ENCODE data around the gene TLE3. TPM values are rescaled to one million over a fixed set of nuclear protein-coding genes. Genes with fewer than 3 reads are reported as not detected.

TLE3 gene
- total and polyA plus RNA-seq, 7 experiments from 2014 or later, result 15.2 to 183 (median 117) TPM

GRCh38 chr15:70056091-70056680 lies 41.5 kb downstream of the TLE3 start:
- POLR2A ChIA-PET, result interaction anchor here (1.4 kb wide), 1 partner anchor 12 kb away, joined by 3 read pairs; no protein-coding TSS in a partner anchor
- Histone ChIP-seq H3K27me3 (ENCODE audit: control insufficient read depth in 2 of 2, insufficient read depth in 2 of 2, low read length in 2 of 2) (no peaks in the 10 kb centered on the region), H3K9me3 (ENCODE audit: control insufficient read depth in 2 of 3, low read length in 3 of 3) (no peaks in the 10 kb centered on the region), H3K36me3 (ENCODE audit: control insufficient read depth in 2 of 3, insufficient read depth in 3 of 3, low read length in 3 of 3) (peaks cover 28 to 98% (median 51%) of the 10 kb centered on the region in 3 experiments), H3K27ac (ENCODE audit: low read depth, low read length) (no peak overlapping the region), H3K4me3 (ENCODE audit: low read length) (no peak overlapping the region), H3K4me1 (ENCODE audit: control insufficient read depth in 2 of 2, insufficient read depth in 2 of 2, low read length in 2 of 2) (no peaks in the 10 kb centered on the region)
- Mint-ChIP-seq H3K4me3 (no peak overlapping the region), H3K36me3 (peaks cover 13 to 66% (median 20%) of the 10 kb centered on the region in 5 donors), H3K4me1 (peaks cover 0 to 4% (median 0%) of the 10 kb centered on the region in 7 donors), H3K9me3 (no peaks in the 10 kb centered on the region), H3K27me3 (no peaks in the 10 kb centered on the region), H3K27ac (peak overlapping the region in 1 of 9 donors; percentile 4)
- no peak for ATAC-seq
- no peak for DNase-seq
- CTCF ChIA-PET, result no interaction called here
- intact Hi-C loops (cut with micrococcal nuclease), result no loop called here

GRCh38 chr15:70055601-70056051 lies 42.1 kb downstream of the TLE3 start:
- Mint-ChIP-seq H3K27ac (peak overlapping the region in 1 of 9 donors; percentile 62), H3K4me1 (peaks cover 0 to 4% (median 0%) of the 10 kb centered on the region in 7 donors), H3K27me3 (no peaks in the 10 kb centered on the region), H3K9me3 (no peaks in the 10 kb centered on the region), H3K4me3 (no peak overlapping the region), H3K36me3 (peaks cover 17 to 65% (median 26%) of the 10 kb centered on the region in 5 donors)
- Histone ChIP-seq H3K4me3 (ENCODE audit: low read length) (no peak overlapping the region), H3K27me3 (ENCODE audit: control insufficient read depth in 2 of 2, insufficient read depth in 2 of 2, low read length in 2 of 2) (no peaks in the 10 kb centered on the region), H3K9me3 (ENCODE audit: control insufficient read depth in 2 of 3, low read length in 3 of 3) (no peaks in the 10 kb centered on the region), H3K4me1 (ENCODE audit: control insufficient read depth in 2 of 2, insufficient read depth in 2 of 2, low read length in 2 of 2) (no peaks in the 10 kb centered on the region), H3K36me3 (ENCODE audit: control insufficient read depth in 2 of 3, insufficient read depth in 3 of 3, low read length in 3 of 3) (peaks cover 28 to 98% (median 47%) of the 10 kb centered on the region in 3 experiments), H3K27ac (ENCODE audit: low read depth, low read length) (no peak overlapping the region)
- ChIA-PET CTCF (no interaction called here), POLR2A (interaction anchor here (1.4 kb wide), 1 partner anchor 12 kb away, joined by 3 read pairs; no protein-coding TSS in a partner anchor)
- no peak for ATAC-seq
- intact Hi-C loops (cut with micrococcal nuclease), result no loop called here
- DNase-seq, result no peak

GRCh38 chr15:70054884-70055387 lies 42.8 kb downstream of the TLE3 start:
- no peak overlapping the region for H3K4me3 Mint-ChIP-seq
- Histone ChIP-seq H3K4me3 (ENCODE audit: low read length) (no peak overlapping the region), H3K27me3 (ENCODE audit: control insufficient read depth in 2 of 2, insufficient read depth in 2 of 2, low read length in 2 of 2) (no peaks in the 10 kb centered on the region), H3K27ac (ENCODE audit: low read depth, low read length) (no peak overlapping the region), H3K36me3 (ENCODE audit: control insufficient read depth in 2 of 3, insufficient read depth in 3 of 3, low read length in 3 of 3) (peaks cover 28 to 98% (median 40%) of the 10 kb centered on the region in 3 experiments), H3K9me3 (ENCODE audit: control insufficient read depth in 2 of 3, low read length in 3 of 3) (no peaks in the 10 kb centered on the region), H3K4me1 (ENCODE audit: control insufficient read depth in 2 of 2, insufficient read depth in 2 of 2, low read length in 2 of 2) (no peaks in the 10 kb centered on the region)
- H3K27me3 Mint-ChIP-seq, result no peaks in the 10 kb centered on the region
- CTCF ChIA-PET, result no interaction called here
- DNase-seq (no peak), ATAC-seq (no peak)
- peaks cover 24 to 63% (median 31%) of the 10 kb centered on the region in 5 donors for H3K36me3 Mint-ChIP-seq
- POLR2A ChIA-PET, result no interaction called here
- intact Hi-C loops (cut with micrococcal nuclease), result no loop called here
- no peak overlapping the region for H3K27ac Mint-ChIP-seq
- H3K9me3 Mint-ChIP-seq, result no peaks in the 10 kb centered on the region
- H3K4me1 Mint-ChIP-seq, result peaks cover 0 to 4% (median 0%) of the 10 kb centered on the region in 7 donors

GRCh38 chr15:70054366-70054765 lies 43.4 kb downstream of the TLE3 start:
- no peak overlapping the region for H3K27ac Mint-ChIP-seq

GRCh38 chr15:70053716-70054229 lies 43.9 kb downstream of the TLE3 start:
- ChIA-PET CTCF (interaction anchor here (0.6 kb wide), 1 partner anchor 462 kb away, joined by 4 read pairs; no protein-coding TSS in a partner anchor), POLR2A (no interaction called here)
- H3K27ac Mint-ChIP-seq, result no peak overlapping the region
- Histone ChIP-seq H3K27me3 (ENCODE audit: control insufficient read depth in 2 of 2, insufficient read depth in 2 of 2, low read length in 2 of 2) (no peaks in the 10 kb centered on the region), H3K36me3 (ENCODE audit: control insufficient read depth in 2 of 3, insufficient read depth in 3 of 3, low read length in 3 of 3) (peaks cover 22 to 97% (median 29%) of the 10 kb centered on the region in 3 experiments), H3K9me3 (ENCODE audit: control insufficient read depth in 2 of 3, low read length in 3 of 3) (no peaks in the 10 kb centered on the region), H3K4me3 (ENCODE audit: low read length) (no peak overlapping the region), H3K27ac (ENCODE audit: low read depth, low read length) (no peak overlapping the region), H3K4me1 (ENCODE audit: control insufficient read depth in 2 of 2, insufficient read depth in 2 of 2, low read length in 2 of 2) (no peaks in the 10 kb centered on the region)
- H3K9me3 Mint-ChIP-seq, result no peaks in the 10 kb centered on the region
- no peaks in the 10 kb centered on the region for H3K27me3 Mint-ChIP-seq
- peaks cover 20 to 63% (median 26%) of the 10 kb centered on the region in 5 donors for H3K36me3 Mint-ChIP-seq
- intact Hi-C loops (cut with micrococcal nuclease), result no loop called here
- H3K4me3 Mint-ChIP-seq, result no peak overlapping the region
- ATAC-seq (no peak), DNase-seq (no peak)
- peaks cover 0 to 2% (median 0%) of the 10 kb centered on the region in 7 donors for H3K4me1 Mint-ChIP-seq

More at GRCh38 chr15:70054366-70054765, 43.4 kb downstream of the TLE3 start:
- H3K9me3 ChIP-seq (ENCODE audit: control insufficient read depth in 2 of 3, low read length in 3 of 3), result no peaks in the 10 kb centered on the region
- ATAC-seq (no peak), DNase-seq (no peak)
- Mint-ChIP-seq H3K36me3 (peaks cover 25 to 63% (median 31%) of the 10 kb centered on the region in 5 donors), H3K9me3 (no peaks in the 10 kb centered on the region), H3K4me1 (no peaks in the 10 kb centered on the region), H3K4me3 (no peak overlapping the region), H3K27me3 (no peaks in the 10 kb centered on the region)
- H3K36me3 ChIP-seq (ENCODE audit: control insufficient read depth in 2 of 3, insufficient read depth in 3 of 3, low read length in 3 of 3), result peaks cover 22 to 98% (median 35%) of the 10 kb centered on the region in 3 experiments
- no peaks in the 10 kb centered on the region for H3K27me3 ChIP-seq (ENCODE audit: control insufficient read depth in 2 of 2, insufficient read depth in 2 of 2, low read length in 2 of 2)
- intact Hi-C loops (cut with micrococcal nuclease), result no loop called here
- ChIA-PET CTCF (interaction anchor here (0.6 kb wide), 1 partner anchor 463 kb away, joined by 4 read pairs; no protein-coding TSS in a partner anchor), POLR2A (no interaction called here)
- H3K27ac ChIP-seq (ENCODE audit: low read depth, low read length), result no peak overlapping the region
- no peaks in the 10 kb centered on the region for H3K4me1 ChIP-seq (ENCODE audit: control insufficient read depth in 2 of 2, insufficient read depth in 2 of 2, low read length in 2 of 2)
- H3K4me3 ChIP-seq (ENCODE audit: low read length), result no peak overlapping the region

GRCh38 chr15:70053001-70053715 lies 44.6 kb downstream of the TLE3 start:
- no peaks in the 10 kb centered on the region for H3K4me1 ChIP-seq (ENCODE audit: control insufficient read depth in 2 of 2, insufficient read depth in 2 of 2, low read length in 2 of 2)
- no peak for DNase-seq
- Mint-ChIP-seq H3K9me3 (no peaks in the 10 kb centered on the region), H3K4me1 (peaks cover 0 to 4% (median 0%) of the 10 kb centered on the region in 7 donors), H3K4me3 (no peak overlapping the region), H3K27ac (no peak overlapping the region), H3K36me3 (peaks cover 20 to 59% (median 26%) of the 10 kb centered on the region in 5 donors), H3K27me3 (no peaks in the 10 kb centered on the region)
- ATAC-seq, result no peak
- no peak overlapping the region for H3K4me3 ChIP-seq (ENCODE audit: low read length)
- POLR2A ChIA-PET, result no interaction called here
- H3K9me3 ChIP-seq (ENCODE audit: control insufficient read depth in 2 of 3, low read length in 3 of 3), result no peaks in the 10 kb centered on the region
- H3K27ac ChIP-seq (ENCODE audit: low read depth, low read length), result no peak overlapping the region
- intact Hi-C loops (cut with micrococcal nuclease), result no loop called here
- CTCF ChIA-PET, result no interaction called here
- peaks cover 19 to 96% (median 27%) of the 10 kb centered on the region in 3 experiments for H3K36me3 ChIP-seq (ENCODE audit: control insufficient read depth in 2 of 3, insufficient read depth in 3 of 3, low read length in 3 of 3)
- no peaks in the 10 kb centered on the region for H3K27me3 ChIP-seq (ENCODE audit: control insufficient read depth in 2 of 2, insufficient read depth in 2 of 2, low read length in 2 of 2)

All from naive thymus-derived CD4-positive, alpha-beta T cell (primary cell).